ENCODE results near the gene TACO1.

The TACO1 gene

DNA sequence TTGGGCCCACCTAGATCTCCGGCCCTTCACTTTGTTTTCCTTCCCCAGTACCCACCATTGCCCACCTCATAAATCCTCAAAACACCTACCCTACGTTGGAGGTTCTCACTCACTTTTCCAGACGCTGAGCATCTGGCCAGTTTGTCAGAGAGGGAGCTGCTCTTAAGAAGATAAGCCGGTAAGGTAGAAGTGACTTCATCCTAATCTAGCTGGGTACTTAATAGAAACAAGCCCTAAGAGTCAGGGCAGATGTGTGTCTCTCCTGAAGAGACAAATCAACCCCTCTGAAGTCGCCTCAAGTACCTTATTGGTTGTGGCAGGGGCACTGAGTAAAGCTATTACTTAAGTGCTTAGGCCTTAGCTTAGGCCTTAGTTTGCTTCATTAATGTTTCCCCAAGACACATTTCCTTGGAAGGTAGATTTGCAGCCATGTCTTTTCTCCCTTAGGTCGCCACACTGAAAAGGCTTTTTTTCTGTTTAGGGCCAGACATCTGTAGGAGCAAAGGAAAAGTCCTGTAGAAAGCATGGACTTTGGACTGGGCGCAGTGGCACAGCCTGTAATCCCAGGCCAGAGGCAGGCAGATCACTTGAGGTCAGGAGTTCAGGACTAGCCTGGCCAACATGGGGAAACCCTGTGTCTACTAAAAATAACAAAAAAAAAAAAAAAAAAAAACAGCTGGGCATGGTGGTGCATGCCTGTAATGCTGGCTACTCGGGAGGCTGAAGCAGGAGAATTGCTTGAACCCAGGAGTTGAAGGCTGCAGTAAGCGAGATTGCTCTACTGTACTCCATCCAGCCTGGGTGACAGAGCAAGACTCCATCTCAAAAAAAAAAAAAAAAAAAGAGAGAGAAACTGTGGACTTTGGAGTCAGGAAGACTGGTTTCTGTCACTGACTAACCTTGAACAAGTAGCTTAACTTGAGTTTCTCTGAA is 1.0 kb downstream of the TACO1 start:
- no peak for DNase-seq

- peak; percentile 61 for DNase-seq
These were observed 9.3 kb downstream of the TACO1 start for GRCh38 chr17:63609816-63610573.

- no peak for DNase-seq
These were observed 10.2 kb downstream of the TACO1 start for GRCh38 chr17:63610854-63611253.

GRCh38 chr17:63611354-63611753 is 10.7 kb downstream of the TACO1 start:
- peak; percentile 81 for DNase-seq

DNA sequence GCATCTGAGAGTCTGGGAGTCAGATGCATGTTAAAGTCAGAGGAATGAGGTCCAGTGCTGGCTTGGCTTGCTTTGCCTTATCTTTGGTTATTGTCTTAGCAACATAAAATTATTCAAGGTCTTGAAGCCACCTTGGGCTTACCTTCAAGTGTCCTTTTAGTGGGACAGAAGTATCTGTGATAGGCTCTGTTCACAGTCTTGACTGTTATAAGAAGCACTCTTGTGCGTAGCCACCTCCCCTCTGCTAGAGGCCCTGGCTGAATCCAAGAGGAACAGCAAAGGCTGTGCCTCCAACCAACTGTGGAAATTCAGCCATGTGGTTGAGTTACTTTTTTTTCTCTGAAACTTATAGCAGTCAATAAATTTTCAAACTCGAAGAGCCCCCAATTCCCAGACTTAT is 13.0 kb downstream of the TACO1 start:
- no peak for DNase-seq

GRCh38 chr17:63621229-63621683 is 20.6 kb downstream of the TACO1 start:
- DNase-seq, result no peak

DNA sequence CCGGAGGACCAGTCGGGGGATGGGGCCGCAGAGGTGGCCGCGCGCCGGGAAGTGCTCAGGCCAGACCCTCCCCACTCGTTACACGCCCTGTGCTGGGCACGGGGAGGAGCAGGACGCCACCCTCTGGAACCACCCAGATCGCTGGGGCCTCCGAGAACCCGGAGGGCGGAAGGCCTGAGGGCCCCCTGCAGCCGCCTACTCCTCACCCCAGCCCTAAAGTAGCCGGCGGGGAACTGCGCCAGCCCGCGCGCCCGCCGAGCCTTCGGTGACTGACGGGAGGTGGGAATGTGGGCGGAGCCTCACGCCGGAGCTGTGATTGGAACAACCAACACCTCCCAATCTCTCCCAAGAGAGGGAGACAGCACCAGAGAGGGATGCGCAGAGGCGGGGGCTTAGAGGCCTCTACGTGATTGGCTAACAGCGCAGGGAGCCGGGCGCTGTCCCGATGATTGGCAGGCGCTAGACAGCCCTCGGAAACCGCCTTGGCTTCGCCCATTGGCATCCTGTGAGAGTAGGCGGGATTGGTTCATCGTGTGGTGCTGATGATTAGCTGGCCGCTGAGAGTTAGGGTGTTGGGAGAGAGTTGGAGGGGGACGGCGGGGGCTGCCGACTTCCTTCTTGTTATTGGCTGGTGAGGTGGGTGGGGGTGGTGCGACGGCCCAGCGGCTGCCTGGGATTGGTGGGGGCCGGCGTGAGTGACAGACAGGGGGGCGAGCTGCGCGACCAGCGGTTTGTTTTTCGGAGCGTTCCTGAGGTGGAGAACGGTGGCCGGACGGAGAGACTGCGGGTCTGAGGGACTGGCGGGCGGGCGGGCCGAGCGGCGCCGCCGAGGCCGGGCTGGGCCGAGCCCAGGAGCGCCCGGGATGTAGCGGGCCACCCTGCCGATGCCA is 21.2 kb downstream of the TACO1 start, which contains the start of gene MAP3K3:
TSS of gene MAP3K3 (plus strand) at position 734 of the 890 bp plus-strand sequence. CDS start 343 bp downstream, outside the sequence.
- peak; percentile 100 for DNase-seq

DNA sequence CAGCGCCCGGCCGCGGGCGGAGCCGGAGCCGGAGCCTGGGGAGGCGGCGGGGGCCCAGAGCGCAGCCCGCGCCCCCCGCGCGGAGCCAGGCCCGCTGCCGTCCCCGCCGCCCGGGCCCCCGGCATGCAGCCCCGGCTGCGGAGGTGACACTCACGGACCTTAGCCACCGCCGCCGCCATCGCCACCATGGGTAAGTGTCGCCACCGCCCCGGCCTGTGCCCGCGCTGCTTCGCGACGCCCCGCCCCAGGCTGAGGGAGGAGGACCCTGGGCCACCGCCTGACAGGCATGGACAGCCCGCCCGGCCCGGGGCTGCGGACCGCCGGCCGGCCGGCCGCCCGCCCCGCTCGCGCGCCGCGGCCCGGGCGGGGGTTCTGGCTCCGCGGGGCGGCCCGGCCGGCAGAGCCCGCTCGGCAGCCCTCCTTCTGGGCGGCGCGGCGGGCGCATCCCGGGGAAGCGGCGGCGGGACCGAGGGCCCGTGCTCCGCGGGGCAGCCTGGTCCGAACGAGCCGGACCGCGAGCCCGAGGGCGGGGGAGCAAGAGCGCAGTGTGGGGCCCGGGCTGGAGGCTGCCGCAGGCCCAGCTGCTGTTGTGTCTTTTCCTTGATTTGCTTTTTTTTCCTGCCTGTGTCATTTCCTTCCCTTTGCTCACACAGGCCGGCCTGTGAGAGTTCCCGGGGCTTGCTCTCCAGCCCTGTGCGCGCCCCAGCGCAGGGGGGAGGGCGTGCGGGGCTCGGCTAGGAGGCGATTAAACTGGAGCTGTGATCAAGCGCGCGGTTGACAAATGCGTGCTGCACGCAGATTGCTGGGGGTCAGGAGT is 22.1 kb downstream of the TACO1 start:
- peak; percentile 67 for DNase-seq

DNA sequence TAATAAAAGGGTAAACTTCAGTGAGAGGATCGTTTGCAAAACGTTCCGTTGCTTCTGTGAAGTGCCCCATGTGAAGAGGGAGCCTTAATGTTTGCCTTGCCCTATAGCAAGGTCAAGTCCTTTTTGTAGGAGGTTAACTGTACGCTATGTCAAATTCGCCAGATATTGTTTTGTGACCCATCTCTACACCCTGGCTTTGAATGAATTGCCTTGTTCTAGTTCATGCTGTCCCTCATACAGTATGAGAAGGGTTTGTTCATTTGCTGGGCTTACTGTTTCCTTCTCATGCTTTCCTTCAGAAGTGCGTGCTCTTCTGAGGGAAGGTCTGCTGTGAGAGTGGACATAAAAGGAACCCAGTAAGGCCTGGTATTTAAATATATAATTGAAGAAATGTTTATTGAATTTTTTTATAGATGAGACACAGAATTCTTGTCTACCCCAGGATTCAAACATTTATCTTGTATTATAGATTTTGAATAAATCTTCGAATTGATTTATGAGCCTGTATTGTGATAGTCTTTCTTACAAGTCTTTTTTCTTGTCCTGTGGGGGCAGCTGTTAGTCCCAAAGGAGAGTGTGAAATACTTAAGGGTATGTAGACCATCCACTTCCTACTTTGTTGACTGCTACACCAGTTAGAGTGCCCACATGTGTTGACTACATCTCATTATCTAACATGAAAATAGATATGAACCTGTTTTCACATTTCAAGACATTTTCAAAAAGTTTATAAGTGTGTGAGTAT is 23.3 kb downstream of the TACO1 start:
- no peak for DNase-seq

- DNase-seq, result no peak
These were observed 23.8 kb downstream of the TACO1 start for GRCh38 chr17:63624531-63624880.

DNA sequence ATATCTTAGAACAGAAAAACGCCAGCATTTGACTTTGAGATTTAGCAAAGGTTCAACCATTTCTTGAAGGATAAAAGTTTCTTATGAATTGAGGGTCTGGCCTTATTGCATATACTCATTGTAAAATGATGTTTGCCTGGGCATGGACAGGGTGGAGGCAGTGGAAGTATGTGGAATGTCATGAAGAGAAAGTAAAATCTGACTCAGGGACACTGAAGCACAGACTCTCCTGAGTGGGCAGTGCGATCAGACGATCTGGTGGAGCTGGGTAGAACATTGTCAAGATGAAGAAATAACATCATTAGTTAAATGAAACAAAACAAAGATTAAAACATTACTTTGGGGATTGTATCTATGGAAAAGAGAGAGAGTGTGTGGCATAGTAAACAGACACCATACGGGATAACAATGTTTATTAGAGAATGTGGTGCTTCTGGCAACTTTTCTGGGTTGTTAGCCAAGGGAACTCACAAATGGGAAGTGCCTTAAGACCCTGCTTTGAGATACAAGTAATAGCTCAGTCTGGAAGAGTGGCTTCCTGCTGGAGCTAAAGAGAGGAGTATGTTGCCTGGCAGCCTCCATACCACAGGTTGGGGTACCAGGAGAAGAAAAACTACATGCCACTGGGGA is 26.0 kb downstream of the TACO1 start:
- no peak for DNase-seq

- DNase-seq, result no peak
These were observed 28.9 kb downstream of the TACO1 start for GRCh38 chr17:63629627-63630026.

- DNase-seq, result no peak
These were observed 30.4 kb downstream of the TACO1 start for GRCh38 chr17:63631062-63631461.

- DNase-seq, result no peak
These were observed 30.9 kb downstream of the TACO1 start for GRCh38 chr17:63631626-63632025.

DNA sequence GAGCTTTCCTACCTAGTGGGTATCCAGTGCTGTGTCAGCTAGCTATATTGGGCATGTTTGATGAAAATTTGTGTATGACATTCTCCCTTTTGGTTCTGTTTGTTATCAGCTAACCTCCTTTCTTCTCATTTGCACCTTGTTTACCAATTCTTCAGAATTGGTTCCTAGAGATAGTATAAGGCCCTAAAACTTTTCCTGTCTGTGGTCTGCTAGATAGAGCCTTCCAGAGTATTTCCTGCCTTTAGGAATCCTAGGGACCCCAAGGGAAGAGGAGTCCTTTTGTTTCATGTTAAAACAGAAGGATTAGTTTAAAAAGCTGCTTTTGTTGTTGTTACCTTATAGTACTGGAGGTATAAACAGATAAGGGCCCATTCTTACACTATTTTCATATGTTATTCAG is 33.0 kb downstream of the TACO1 start:
- DNase-seq, result no peak

DNA sequence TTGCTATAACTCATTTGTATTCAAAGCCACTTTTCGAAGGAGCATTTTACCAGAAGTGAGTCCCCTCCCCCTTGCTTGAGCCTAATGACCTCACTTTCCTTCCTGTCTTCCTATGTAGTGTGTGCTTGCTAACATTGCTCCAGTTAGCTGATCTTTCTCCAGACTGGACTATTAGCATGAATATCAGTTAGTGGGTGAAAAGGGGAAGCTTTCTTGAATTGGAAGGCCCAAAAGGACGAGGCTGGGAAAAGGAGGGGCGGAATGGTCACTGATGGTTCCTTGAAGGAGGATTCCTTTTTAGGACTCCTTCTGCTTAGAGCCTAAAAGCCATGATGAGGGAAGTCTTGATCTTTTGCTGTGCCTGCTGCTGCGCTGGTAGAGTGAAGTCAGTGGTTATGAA is 33.5 kb downstream of the TACO1 start:
- DNase-seq, result no peak

DNA sequence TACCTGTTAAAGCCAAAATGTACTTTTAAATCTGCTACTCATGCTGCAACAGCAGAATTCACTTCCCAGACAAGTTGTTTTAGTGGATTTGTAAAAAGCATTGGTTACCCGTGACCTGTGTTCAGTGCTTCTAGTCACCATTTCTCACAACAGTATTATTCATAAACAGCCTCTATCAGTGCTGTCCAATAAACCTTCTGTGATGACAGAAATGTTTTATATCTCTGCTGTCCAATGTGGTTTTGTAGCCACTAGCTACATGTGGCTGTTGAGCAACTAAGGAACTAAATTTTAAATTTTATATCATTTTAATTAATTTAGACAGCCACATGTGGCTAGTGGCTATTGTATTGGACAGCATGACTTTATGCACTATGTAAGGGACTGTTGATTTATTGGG is 34.1 kb downstream of the TACO1 start:
- DNase-seq, result no peak

- no peak for DNase-seq
These were observed 34.6 kb downstream of the TACO1 start for GRCh38 chr17:63635290-63635689.

GRCh38 chr17:63635787-63636186 is 35.1 kb downstream of the TACO1 start:
- no peak for DNase-seq

DNA sequence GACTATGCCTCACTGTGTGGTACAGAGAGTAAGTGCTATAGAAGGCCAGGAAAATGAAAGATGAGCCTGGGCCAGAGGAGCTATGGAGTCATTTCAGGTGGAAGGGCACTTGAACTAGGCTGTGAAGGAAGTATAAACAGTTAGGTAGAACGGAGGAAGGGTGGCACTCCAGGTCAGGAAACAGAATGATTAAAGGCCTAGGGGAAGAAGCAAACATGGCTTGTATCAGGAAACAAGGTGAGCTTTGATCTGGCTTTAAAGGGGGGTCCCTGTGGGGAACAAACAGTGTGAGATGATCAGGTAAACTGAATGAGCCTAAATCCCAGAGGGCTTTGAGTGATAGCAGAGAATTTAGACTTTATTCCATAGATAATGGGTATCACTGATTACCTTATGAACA is 38.4 kb downstream of the TACO1 start:
- no peak for DNase-seq

GRCh38 chr17:63640038-63640437 is 39.3 kb downstream of the TACO1 start:
- no peak for DNase-seq

Measured in activated CD4-positive, alpha-beta T cell treated with anti-CD3 and anti-CD28 coated beads, Interleukin-2, Interleukin-6, amounts not matched to agents 100 ng/mL and 50 ng/mL, durations not matched to agents 16 hours and 8 hours (primary cell).